Ovary (tissue), 3 donors: Measurements from ENCODE around the gene DCAF6.

Source experiments
- CTCF ChIP-seq, 3 donors: fragments of 450-650 bp in 2 of 3; fragments of 200-600 bp in 1 of 3; IDR thresholded peaks; one replicate each; pipeline versions ENCODE4 v1.5.1 to v1.8.0; 2016 to 2022; ENCODE audit warnings: antibody characterized with exemption in 3 of 3, mild to moderate bottlenecking in 1 of 3
- EP300 ChIP-seq: sonication (generic); formaldehyde crosslinking; IDR thresholded peaks from one replicate; pipeline ENCODE4 v1.6.1; 2017; ENCODE audit warnings: antibody characterized with exemption
- POLR2A ChIP-seq: fragments of 450-650 bp; IDR thresholded peaks from one replicate; pipeline ENCODE4 v1.6.1; 2017; ENCODE audit warnings: antibody characterized with exemption, mild to moderate bottlenecking, moderate library complexity
- donor health status: DM: no; HTN: no; CAD: no.

GRCh38 chr1:167936930-167937708 is 636 bp downstream of the DCAF6 start, which contains the start of gene MPC2:
- TF ChIP-seq CTCF (IDR thresholded peaks at IDR 0.05) (no peak), EP300 (no peak), POLR2A (peak; percentile 39)
